ENCODE measurements around the gene WDFY3.

DNA sequence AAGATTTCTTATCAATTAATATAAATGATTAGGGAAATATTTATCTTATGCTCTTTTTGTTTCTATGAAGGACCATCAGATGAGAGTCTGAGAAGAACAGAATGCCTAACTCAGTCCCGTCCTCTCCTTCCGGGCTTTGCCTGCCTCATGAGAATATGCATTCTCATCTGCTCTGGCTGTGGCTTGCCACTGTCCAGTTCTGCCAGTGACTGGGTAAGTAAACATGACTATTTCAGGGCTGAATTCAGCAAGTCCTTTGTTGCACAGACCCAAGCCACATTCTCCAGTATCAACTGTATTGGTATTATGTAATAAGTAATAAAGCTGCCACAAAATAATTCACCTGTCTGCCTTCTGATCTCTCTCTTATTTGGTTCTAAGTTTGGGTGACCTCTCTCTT, 110.7 kb downstream of the WDFY3 start:
- TF ChIP-seq CTCF (conservative IDR thresholded peaks at IDR 0.05; ENCODE audit: low read depth in 2 of 2), result no peak
- no peak for TF ChIP-seq EZH2 (IDR thresholded peaks at IDR 0.05; ENCODE audit: low read depth, unreplicated experiment)
- no peak for TF ChIP-seq REST (IDR thresholded peaks at IDR 0.05; ENCODE audit: unreplicated experiment)
- TF ChIP-seq EZH2phosphoT487 (IDR thresholded peaks at IDR 0.05; ENCODE audit: unreplicated experiment), result no peak
- no peak for TF ChIP-seq POLR2AphosphoS5 (IDR thresholded peaks at IDR 0.05; ENCODE audit: low read depth)
